Ramos (cell line): ENCODE data around the gene MARCHF3.
"Not testable (repeated sequence)": the region's sequence is repeated elsewhere in the genome, so short reads cannot be mapped to it uniquely, and the experiment has no call there.

Source experiments
- in situ Hi-C: fragments of 300-500 bp; cut with MboI; formaldehyde crosslinking; loops from one replicate; pipeline ENCODE4 v1.14.3; 2022; ENCODE audit warnings: low sequenced_read_pairs; ENCODE audit not compliant: unreplicated experiment

The MARCHF3 gene, protein sequence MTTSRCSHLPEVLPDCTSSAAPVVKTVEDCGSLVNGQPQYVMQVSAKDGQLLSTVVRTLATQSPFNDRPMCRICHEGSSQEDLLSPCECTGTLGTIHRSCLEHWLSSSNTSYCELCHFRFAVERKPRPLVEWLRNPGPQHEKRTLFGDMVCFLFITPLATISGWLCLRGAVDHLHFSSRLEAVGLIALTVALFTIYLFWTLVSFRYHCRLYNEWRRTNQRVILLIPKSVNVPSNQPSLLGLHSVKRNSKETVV

GRCh38 chr5:127030259-127031146 is at the start of gene MARCHF3:
TSS of gene MARCHF3 (minus strand) at chr5:127030558. CDS start at chr5:126918171, 112,387 bp downstream.
- in situ Hi-C loops: no loop called here

- in situ Hi-C loops: no loop called here
Observed at GRCh38 chr5:127079994-127080491, 49.7 kb upstream of the MARCHF3 start.

GRCh38 chr5:127077366-127077765 is 47.0 kb upstream of the MARCHF3 start:
- in situ Hi-C loops: no loop called here

- in situ Hi-C loops: no loop called here
Observed at GRCh38 chr5:127076315-127077129, 46.2 kb upstream of the MARCHF3 start.

GRCh38 chr5:127074466-127074865 is 44.1 kb upstream of the MARCHF3 start:
- in situ Hi-C loops: no loop called here

GRCh38 chr5:127072861-127073846 is 42.8 kb upstream of the MARCHF3 start, which contains the start of gene C5orf63:
TSS of gene C5orf63 (minus strand) at chr5:127073502. CDS start at chr5:127058995, 14,507 bp downstream.
- in situ Hi-C loops: no loop called here

DNA sequence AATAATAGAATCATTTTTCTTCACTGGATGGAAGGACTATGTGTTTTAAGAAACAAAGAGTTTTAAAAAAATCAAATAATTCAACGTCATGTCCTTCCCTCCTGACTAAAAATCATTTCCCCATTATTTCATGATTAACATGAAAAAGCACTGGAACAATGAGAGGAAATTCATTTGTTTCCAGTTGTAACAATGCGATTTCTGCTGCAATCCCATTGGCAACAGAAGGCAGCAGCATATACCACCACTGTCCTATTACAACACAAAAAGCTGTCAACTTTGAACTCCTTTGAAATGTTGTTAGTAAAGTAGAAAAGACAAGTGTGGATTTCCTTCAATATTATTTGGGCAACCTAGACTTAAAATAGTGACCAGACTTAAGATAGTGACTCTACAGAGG is 39.9 kb upstream of the MARCHF3 start:
- in situ Hi-C loops: no loop called here

- in situ Hi-C loops: no loop called here
Observed at GRCh38 chr5:127068493-127069214, 38.3 kb upstream of the MARCHF3 start.

DNA sequence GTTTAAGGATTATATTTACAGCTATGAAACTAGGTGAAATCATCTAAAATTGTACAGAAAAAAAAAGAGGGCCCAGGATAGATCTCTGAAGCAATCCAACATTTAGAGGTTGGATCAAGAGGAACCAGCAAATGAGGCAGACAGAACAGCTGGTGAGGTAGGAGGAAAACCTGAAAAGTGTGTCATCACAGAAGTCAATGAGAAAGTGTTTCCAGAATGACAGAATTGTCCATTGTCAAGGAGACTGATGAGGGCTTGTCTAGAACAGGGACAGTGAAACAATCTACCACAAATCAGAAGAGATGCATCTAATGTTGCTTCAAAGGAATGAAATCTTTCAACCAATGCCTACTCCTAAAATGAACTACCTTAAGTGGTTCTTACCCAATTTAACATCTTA is 36.4 kb upstream of the MARCHF3 start:
- in situ Hi-C loops: no loop called here

GRCh38 chr5:127064253-127064840 is 34.0 kb upstream of the MARCHF3 start:
- in situ Hi-C loops: no loop called here

GRCh38 chr5:127063257-127063913 is 33.0 kb upstream of the MARCHF3 start:
- in situ Hi-C loops: no loop called here

GRCh38 chr5:127061956-127062355 is 31.6 kb upstream of the MARCHF3 start:
- in situ Hi-C loops: no loop called here

- in situ Hi-C loops: no loop called here
Observed at GRCh38 chr5:127061537-127061936, 31.2 kb upstream of the MARCHF3 start.

DNA sequence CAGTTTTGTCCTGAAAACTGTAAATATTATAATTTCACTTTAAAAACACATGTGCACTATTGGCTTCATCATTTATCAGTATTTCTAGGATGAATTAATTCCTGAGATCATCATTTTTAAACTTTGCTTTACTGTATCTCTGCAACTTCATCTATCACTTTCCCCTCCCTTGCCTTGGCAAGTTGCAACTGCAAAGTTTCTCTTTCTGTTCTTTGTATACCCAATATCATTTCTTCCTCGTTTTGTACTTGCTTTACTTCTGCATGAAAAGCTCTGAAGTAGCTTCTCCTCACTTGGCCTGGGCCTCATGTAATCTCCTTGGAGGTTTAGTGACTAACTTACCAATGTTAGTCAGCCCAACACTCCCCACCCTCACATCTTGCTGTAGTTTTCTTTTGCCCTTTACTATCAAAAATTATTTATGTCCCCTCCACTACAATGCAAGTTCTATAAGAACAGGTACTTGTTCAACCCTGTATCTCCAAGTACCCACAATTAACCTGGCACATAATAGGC is 30.2 kb upstream of the MARCHF3 start:
- in situ Hi-C loops: no loop called here

GRCh38 chr5:127056896-127057295 is 26.5 kb upstream of the MARCHF3 start:
- in situ Hi-C loops: no loop called here

DNA sequence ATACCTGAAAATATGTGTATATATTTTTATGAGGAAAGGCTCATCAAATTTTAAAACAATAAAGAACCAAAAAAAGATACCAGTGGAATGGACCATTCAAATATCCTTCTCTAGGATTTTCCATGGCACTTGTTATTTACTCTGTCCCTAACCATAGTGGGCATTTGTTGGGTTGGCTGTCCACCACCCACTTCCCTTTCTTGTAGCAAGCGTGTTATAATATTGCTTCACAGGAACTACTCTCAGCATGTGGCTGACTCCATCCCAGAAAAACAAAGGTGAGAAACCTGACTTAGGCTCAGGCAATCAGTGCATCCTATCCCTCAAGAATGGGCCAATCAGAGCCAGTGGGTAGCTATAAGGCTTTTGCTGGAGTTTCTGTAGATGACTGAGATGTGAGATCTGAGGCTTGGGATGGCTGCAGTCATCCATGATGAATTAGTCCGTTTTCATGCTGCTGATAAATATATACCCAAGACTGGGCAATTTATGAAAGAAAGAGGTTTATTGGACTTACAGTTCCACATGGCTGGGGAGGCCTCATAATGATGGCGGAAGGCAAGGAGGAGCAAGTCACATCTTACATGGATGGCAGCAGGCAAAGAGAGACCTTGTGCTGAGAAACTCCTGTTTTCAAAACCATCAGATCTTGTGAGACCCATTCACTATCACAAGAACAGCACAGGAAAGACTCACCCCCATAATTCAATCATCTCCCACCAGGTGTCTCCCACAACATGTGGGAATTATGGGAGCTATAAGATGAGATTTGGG is 25.7 kb upstream of the MARCHF3 start:
- in situ Hi-C loops: no loop called here

GRCh38 chr5:127053551-127053950 is 23.2 kb upstream of the MARCHF3 start:
- in situ Hi-C loops: not testable (repeated sequence)
